CD4-positive, alpha-beta T cell treated with Interleukin-15 for 4 hours (primary cell): ENCODE results near the gene SRSF4.
"Not testable (repeated sequence)": the region's sequence is repeated elsewhere in the genome, so short reads cannot be mapped to it uniquely, and the experiment has no call there.

ENCODE experiments used
- DNase-seq: peaks from one replicate; pipeline ENCODE4 v3.0.0-alpha.2; 2020; ENCODE audit warnings: low spot score

SRSF4 gene

GRCh38 chr1:29162476-29163138, 19.1 kb downstream of the SRSF4 start:
- no peak for DNase-seq

GRCh38 chr1:29162025-29162424, 19.7 kb downstream of the SRSF4 start:
- no peak for DNase-seq

GRCh38 chr1:29159773-29160172, 21.9 kb downstream of the SRSF4 start:
- DNase-seq = no peak

- DNase-seq = no peak
These were observed 24.5 kb downstream of the SRSF4 start for GRCh38 chr1:29157269-29157601.

GRCh38 chr1:29156543-29157268, 25.0 kb downstream of the SRSF4 start:
- no peak for DNase-seq

GRCh38 chr1:29152046-29152805, 29.5 kb downstream of the SRSF4 start:
- DNase-seq = no peak

- not testable (repeated sequence) for DNase-seq
These were observed 31.4 kb downstream of the SRSF4 start for GRCh38 chr1:29150346-29150745.

GRCh38 chr1:29148656-29149491, 32.8 kb downstream of the SRSF4 start:
- no peak for DNase-seq

GRCh38 chr1:29145739-29146437, 35.8 kb downstream of the SRSF4 start:
- DNase-seq = no peak

GRCh38 chr1:29144178-29144577, 37.5 kb downstream of the SRSF4 start:
- DNase-seq = no peak

- no peak for DNase-seq
These were observed 39.0 kb downstream of the SRSF4 start for GRCh38 chr1:29142714-29143113.

GRCh38 chr1:29136391-29136915, 45.2 kb downstream of the SRSF4 start:
- no peak for DNase-seq

- no peak for DNase-seq
These were observed 47.0 kb downstream of the SRSF4 start for GRCh38 chr1:29134695-29135028.

GRCh38 chr1:29133861-29134694, 47.6 kb downstream of the SRSF4 start:
- DNase-seq = no peak

- not testable (repeated sequence) for DNase-seq
These were observed 50.6 kb downstream of the SRSF4 start for GRCh38 chr1:29131056-29131455.

GRCh38 chr1:29129916-29130315, 51.8 kb downstream of the SRSF4 start:
- DNase-seq = no peak

GRCh38 chr1:29128739-29129138, 53.0 kb downstream of the SRSF4 start:
- DNase-seq = no peak

- no peak for DNase-seq
These were observed 55.5 kb downstream of the SRSF4 start for GRCh38 chr1:29126198-29126597.

- DNase-seq = no peak
These were observed 55.9 kb downstream of the SRSF4 start for GRCh38 chr1:29125788-29126187.

- no peak for DNase-seq
These were observed 56.5 kb downstream of the SRSF4 start for GRCh38 chr1:29125237-29125641.
